Measurements from ENCODE around the gene NR2F1-AS1. TPM values are rescaled to one million over a fixed set of nuclear protein-coding genes. Genes with fewer than 3 reads are reported as not detected.

The NR2F1-AS1 gene
- total RNA-seq, 1 experiment from 2014 or later = 1.7 TPM

GRCh38 chr5:93612855-93613243, 31.8 kb upstream of the NR2F1-AS1 start:
- Histone ChIP-seq H3K36me3 (ENCODE audit: insufficient read depth, low read length) (no peaks in the 10 kb centered on the region), H3K9me2 (replicated peaks; ENCODE audit: insufficient read depth, low read length) (no peaks in the 10 kb centered on the region), H3K4me2 (ENCODE audit: low read depth, low read length, poor library complexity, severe bottlenecking) (no peak overlapping the region), H3K4me1 (ENCODE audit: low read length) (peaks cover 5% of the 10 kb centered on the region), H3K9me3 (ENCODE audit: low read length) (no peaks in the 10 kb centered on the region), H2AFZ (ENCODE audit: low read length) (no peak overlapping the region), H3K4me3 (ENCODE audit: low read length) (no peak overlapping the region), H3K9ac (ENCODE audit: low read length) (no peak overlapping the region), H3K27me3 (ENCODE audit: low read length) (no peaks in the 10 kb centered on the region), H3K27ac (ENCODE audit: low read length) (no peak overlapping the region), H4K20me1 (ENCODE audit: insufficient read depth, low read depth, low read length) (no peaks in the 10 kb centered on the region), H3K79me2 (ENCODE audit: low read length) (no peaks in the 10 kb centered on the region)
- DNase-seq = no peak

- Histone ChIP-seq H3K4me3 (ENCODE audit: low read length) (no peak overlapping the region; the same call in 1 of the 2 replicates), H3K36me3 (ENCODE audit: insufficient read depth, low read length) (no peaks in the 10 kb centered on the region), H2AFZ (ENCODE audit: low read length) (no peak overlapping the region), H3K9me2 (replicated peaks; ENCODE audit: insufficient read depth, low read length) (no peaks in the 10 kb centered on the region), H3K4me1 (ENCODE audit: low read length) (peaks cover 5% of the 10 kb centered on the region), H3K79me2 (ENCODE audit: low read length) (no peaks in the 10 kb centered on the region), H3K27ac (ENCODE audit: low read length) (no peak overlapping the region), H3K9me3 (ENCODE audit: low read length) (no peaks in the 10 kb centered on the region), H3K27me3 (ENCODE audit: low read length) (no peaks in the 10 kb centered on the region), H4K20me1 (ENCODE audit: insufficient read depth, low read depth, low read length) (no peaks in the 10 kb centered on the region), H3K9ac (ENCODE audit: low read length) (no peak overlapping the region), H3K4me2 (ENCODE audit: low read depth, low read length, poor library complexity, severe bottlenecking) (peak overlapping the region; percentile 27)
- no peak for DNase-seq
Observed at GRCh38 chr5:93611976-93612854, 31.2 kb upstream of the NR2F1-AS1 start.

- Histone ChIP-seq H3K9me2 (replicated peaks; ENCODE audit: insufficient read depth, low read length) (no peaks in the 10 kb centered on the region), H3K79me2 (ENCODE audit: low read length) (no peaks in the 10 kb centered on the region), H3K9me3 (ENCODE audit: low read length) (no peaks in the 10 kb centered on the region), H3K9ac (ENCODE audit: low read length) (no peak overlapping the region), H3K27me3 (ENCODE audit: low read length) (no peaks in the 10 kb centered on the region), H3K27ac (ENCODE audit: low read length) (no peak overlapping the region), H3K4me1 (ENCODE audit: low read length) (peaks cover 5% of the 10 kb centered on the region), H4K20me1 (ENCODE audit: insufficient read depth, low read depth, low read length) (no peaks in the 10 kb centered on the region), H3K4me3 (ENCODE audit: low read length) (no peak overlapping the region; the same call in 1 of the 2 replicates), H3K4me2 (ENCODE audit: low read depth, low read length, poor library complexity, severe bottlenecking) (peak overlapping the region; percentile 27), H3K36me3 (ENCODE audit: insufficient read depth, low read length) (no peaks in the 10 kb centered on the region), H2AFZ (ENCODE audit: low read length) (no peak overlapping the region)
- DNase-seq = no peak
Observed at GRCh38 chr5:93611273-93611975, 30.4 kb upstream of the NR2F1-AS1 start.

- no peaks in the 10 kb centered on the region for H4K20me1 ChIP-seq (ENCODE audit: insufficient read depth, low read depth, low read length)
- no peak for DNase-seq
- H3K9ac ChIP-seq (ENCODE audit: low read length) = no peak overlapping the region
- H2AFZ ChIP-seq (ENCODE audit: low read length) = no peak overlapping the region
- H3K4me2 ChIP-seq (ENCODE audit: low read depth, low read length, poor library complexity, severe bottlenecking) = no peak overlapping the region
- no peaks in the 10 kb centered on the region for H3K79me2 ChIP-seq (ENCODE audit: low read length)
- H3K36me3 ChIP-seq (ENCODE audit: insufficient read depth, low read length) = no peaks in the 10 kb centered on the region
- H3K4me1 ChIP-seq (ENCODE audit: low read length) = peaks cover 5% of the 10 kb centered on the region
- H3K9me2 ChIP-seq (replicated peaks; ENCODE audit: insufficient read depth, low read length) = no peaks in the 10 kb centered on the region
- H3K4me3 ChIP-seq (ENCODE audit: low read length) = no peak overlapping the region
- H3K27ac ChIP-seq (ENCODE audit: low read length) = no peak overlapping the region
- H3K27me3 ChIP-seq (ENCODE audit: low read length) = no peaks in the 10 kb centered on the region
- H3K9me3 ChIP-seq (ENCODE audit: low read length) = no peaks in the 10 kb centered on the region
Observed at GRCh38 chr5:93610581-93611272, 29.7 kb upstream of the NR2F1-AS1 start.

- Histone ChIP-seq H3K27ac (ENCODE audit: low read length) (no peak overlapping the region), H3K27me3 (ENCODE audit: low read length) (no peaks in the 10 kb centered on the region), H3K36me3 (ENCODE audit: insufficient read depth, low read length) (no peaks in the 10 kb centered on the region), H3K9ac (ENCODE audit: low read length) (no peak overlapping the region), H2AFZ (ENCODE audit: low read length) (no peak overlapping the region), H3K9me2 (replicated peaks; ENCODE audit: insufficient read depth, low read length) (no peaks in the 10 kb centered on the region), H3K4me2 (ENCODE audit: low read depth, low read length, poor library complexity, severe bottlenecking) (no peak overlapping the region), H3K9me3 (ENCODE audit: low read length) (no peaks in the 10 kb centered on the region), H3K79me2 (ENCODE audit: low read length) (no peaks in the 10 kb centered on the region), H3K4me1 (ENCODE audit: low read length) (peaks cover 5% of the 10 kb centered on the region), H3K4me3 (ENCODE audit: low read length) (no peak overlapping the region), H4K20me1 (ENCODE audit: insufficient read depth, low read depth, low read length) (no peaks in the 10 kb centered on the region)
- no peak for DNase-seq
Observed at GRCh38 chr5:93609762-93610161, 28.7 kb upstream of the NR2F1-AS1 start.

GRCh38 chr5:93608855-93609254, 27.8 kb upstream of the NR2F1-AS1 start:
- H3K4me1 ChIP-seq (ENCODE audit: low read length) = peaks cover 5% of the 10 kb centered on the region
- H3K4me2 ChIP-seq (ENCODE audit: low read depth, low read length, poor library complexity, severe bottlenecking) = no peak overlapping the region
- no peak overlapping the region for H2AFZ ChIP-seq (ENCODE audit: low read length)
- no peak overlapping the region for H3K27ac ChIP-seq (ENCODE audit: low read length)
- no peaks in the 10 kb centered on the region for H3K36me3 ChIP-seq (ENCODE audit: insufficient read depth, low read length)
- DNase-seq = no peak
- H3K4me3 ChIP-seq (ENCODE audit: low read length) = no peak overlapping the region
- no peaks in the 10 kb centered on the region for H3K9me3 ChIP-seq (ENCODE audit: low read length)
- no peaks in the 10 kb centered on the region for H3K27me3 ChIP-seq (ENCODE audit: low read length)
- H3K79me2 ChIP-seq (ENCODE audit: low read length) = no peaks in the 10 kb centered on the region
- no peak overlapping the region for H3K9ac ChIP-seq (ENCODE audit: low read length)
- H4K20me1 ChIP-seq (ENCODE audit: insufficient read depth, low read depth, low read length) = no peaks in the 10 kb centered on the region
- H3K9me2 ChIP-seq (replicated peaks; ENCODE audit: insufficient read depth, low read length) = no peaks in the 10 kb centered on the region

- Histone ChIP-seq H3K79me2 (ENCODE audit: low read length) (no peaks in the 10 kb centered on the region), H4K20me1 (ENCODE audit: insufficient read depth, low read depth, low read length) (no peaks in the 10 kb centered on the region), H3K9me2 (replicated peaks; ENCODE audit: insufficient read depth, low read length) (no peaks in the 10 kb centered on the region), H3K9me3 (ENCODE audit: low read length) (no peaks in the 10 kb centered on the region), H3K27me3 (ENCODE audit: low read length) (no peaks in the 10 kb centered on the region), H3K27ac (ENCODE audit: low read length) (no peak overlapping the region), H3K9ac (ENCODE audit: low read length) (no peak overlapping the region), H3K36me3 (ENCODE audit: insufficient read depth, low read length) (no peaks in the 10 kb centered on the region), H3K4me3 (ENCODE audit: low read length) (peak overlapping the region; percentile 40; the same call in 1 of the 2 replicates), H3K4me1 (ENCODE audit: low read length) (peaks cover 5% of the 10 kb centered on the region), H2AFZ (ENCODE audit: low read length) (no peak overlapping the region), H3K4me2 (ENCODE audit: low read depth, low read length, poor library complexity, severe bottlenecking) (peak overlapping the region; percentile 54)
- DNase-seq = peak; percentile 75
Observed at GRCh38 chr5:93607367-93608258, 26.6 kb upstream of the NR2F1-AS1 start.
